HEK293T (cell line): ENCODE results near the gene PPP6R3.

Experiments used
- FOXK2 ChIP-seq: fragments of 450-650 bp; IDR thresholded peaks from 2 replicates; pipeline ENCODE4 v1.6.1; 2016; ENCODE audit warnings: mild to moderate bottlenecking
- FOXM1 ChIP-seq: fragments of 450-650 bp; IDR thresholded peaks from 2 replicates; pipeline ENCODE4 v1.6.1; 2017; ENCODE audit warnings: mild to moderate bottlenecking, borderline replicate concordance
- SP1 ChIP-seq: fragments of 450-650 bp; IDR thresholded peaks from 2 replicates; pipeline ENCODE4 v1.6.1; 2017
- SUZ12 ChIP-seq: fragments of 450-650 bp; IDR thresholded peaks from 2 replicates; pipeline ENCODE4 v1.6.1; 2016; ENCODE audit warnings: mild to moderate bottlenecking
- TARDBP ChIP-seq: fragments of 450-650 bp; IDR thresholded peaks from 2 replicates; pipeline ENCODE4 v1.6.1; 2016
- ZNF384 ChIP-seq: fragments of 450-650 bp; IDR thresholded peaks from 2 replicates; pipeline ENCODE4 v1.6.1; 2016

GRCh38 chr11:68425866-68426380 is 34.6 kb upstream of the PPP6R3 start:
- no peak for TF ChIP-seq FOXK2
- no peak for TF ChIP-seq FOXM1
- no peak for TF ChIP-seq SP1
- no peak for TF ChIP-seq ZNF384
- TF ChIP-seq TARDBP, result no peak
- no peak for TF ChIP-seq SUZ12
